ENCODE data around the gene CALCOCO2.

DNA sequence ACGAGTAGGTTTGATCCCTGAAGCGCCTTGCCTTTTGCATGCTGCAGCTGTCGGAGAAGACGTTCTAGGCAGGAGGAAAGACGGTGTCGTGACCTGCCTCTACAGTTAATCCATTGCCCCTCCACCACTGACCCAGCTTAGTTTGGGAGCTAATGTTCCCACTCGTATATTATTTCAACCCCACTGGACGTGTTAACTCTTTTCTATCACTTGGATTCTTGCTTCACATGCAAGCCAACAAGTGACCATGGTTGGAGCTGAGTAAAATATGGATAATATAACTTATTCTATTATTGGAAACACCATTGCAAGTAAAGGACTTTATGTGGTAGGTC, 681 bp downstream of the CALCOCO2 start:
- TF ChIP-seq GATA3 (IDR thresholded peaks at IDR 0.05; ENCODE audit: low read depth, low read length): no peak
- no peak for TF ChIP-seq GATA2 (IDR thresholded peaks at IDR 0.05; ENCODE audit: low read depth, low read length)

All from SH-SY5Y (cell line).